Pons (tissue), 1 donor: Measurements from ENCODE around the gene SP140.
A peak's percentile ranks its signal among the peaks of the same experiment; 100 is the strongest.
"Not testable (repeated sequence)": the region's sequence is repeated elsewhere in the genome, so short reads cannot be mapped to it uniquely, and the experiment has no call there.

Experiments
- DNase-seq: peaks from one replicate; pipeline ENCODE4 v3.0.0-alpha.2; 2016; ENCODE audit warnings: low spot score

Gene SP140

GRCh38 chr2:230226051-230226551, 565 bp downstream of the SP140 start:
- peak; percentile 48 for DNase-seq

- no peak for DNase-seq
Observed at GRCh38 chr2:230227216-230227615, 1.7 kb downstream of the SP140 start.

- no peak for DNase-seq
Observed at GRCh38 chr2:230230087-230230486, 4.6 kb downstream of the SP140 start.

- no peak for DNase-seq
Observed at GRCh38 chr2:230230496-230231200, 5.1 kb downstream of the SP140 start.

GRCh38 chr2:230231251-230231650, 5.7 kb downstream of the SP140 start:
- no peak for DNase-seq

- DNase-seq, result no peak
Observed at GRCh38 chr2:230234122-230234722, 8.7 kb downstream of the SP140 start.

GRCh38 chr2:230234845-230235244, 9.3 kb downstream of the SP140 start:
- DNase-seq, result no peak

- no peak for DNase-seq
Observed at GRCh38 chr2:230244211-230244610, 18.7 kb downstream of the SP140 start.

GRCh38 chr2:230246206-230246605, 20.7 kb downstream of the SP140 start:
- no peak for DNase-seq

- no peak for DNase-seq
Observed at GRCh38 chr2:230250231-230250630, 24.7 kb downstream of the SP140 start.

GRCh38 chr2:230254152-230254881, 28.8 kb downstream of the SP140 start:
- DNase-seq, result no peak

GRCh38 chr2:230256733-230257332, 31.3 kb downstream of the SP140 start:
- no peak for DNase-seq

GRCh38 chr2:230258483-230258882, 32.9 kb downstream of the SP140 start:
- no peak for DNase-seq

GRCh38 chr2:230262246-230262645, 36.7 kb downstream of the SP140 start:
- no peak for DNase-seq

GRCh38 chr2:230264945-230265344, 39.4 kb downstream of the SP140 start:
- DNase-seq, result not testable (repeated sequence)

- no peak for DNase-seq
Observed at GRCh38 chr2:230266638-230267037, 41.1 kb downstream of the SP140 start.

- no peak for DNase-seq
Observed at GRCh38 chr2:230267059-230267458, 41.5 kb downstream of the SP140 start.

GRCh38 chr2:230267556-230267955, 42.0 kb downstream of the SP140 start:
- no peak for DNase-seq

- no peak for DNase-seq
Observed at GRCh38 chr2:230268606-230269243, 43.2 kb downstream of the SP140 start.

- no peak for DNase-seq
Observed at GRCh38 chr2:230269715-230270114, 44.2 kb downstream of the SP140 start.

- no peak for DNase-seq
Observed at GRCh38 chr2:230282936-230283335, 57.4 kb downstream of the SP140 start.

GRCh38 chr2:230286048-230286447, 60.5 kb downstream of the SP140 start:
- no peak for DNase-seq
